ENCODE results near the gene DND1.
"Not testable (repeated sequence)": the region's sequence is repeated elsewhere in the genome, so short reads cannot be mapped to it uniquely, and the experiment has no call there.

The DND1 gene

GRCh38 chr5:140628711-140629110, 44.7 kb downstream of the DND1 start:
- DNase-seq, result no peak

- no peak for DNase-seq
Measured at GRCh38 chr5:140627972-140628371, 45.4 kb downstream of the DND1 start.

- DNase-seq, result not testable (repeated sequence)
Measured at GRCh38 chr5:140624886-140625285, 48.5 kb downstream of the DND1 start.

GRCh38 chr5:140623061-140623460, 50.3 kb downstream of the DND1 start:
- DNase-seq, result not testable (repeated sequence)

- DNase-seq, result no peak
Measured at GRCh38 chr5:140622301-140622700, 51.1 kb downstream of the DND1 start.

Measured in CD4-positive, alpha-beta T cell treated with Interferon gamma for 1 hour (primary cell).